GM23248 (cell line): ENCODE measurements around the gene DEFB128. TPM values are rescaled to one million over a fixed set of nuclear protein-coding genes. Genes with fewer than 3 reads are reported as not detected.
A peak's percentile ranks its signal among the peaks of the same experiment; 100 is the strongest.

Experiments
- DNase-seq: peaks from one replicate; pipeline ENCODE4 v3.0.0-alpha.2; 2015
- H2AFZ ChIP-seq: fragments of 200-600 bp; sonication (generic); 2 replicates; pipeline ENCODE4 v1.6.1; 2016; ENCODE audit warnings: antibody characterized with exemption
- H3F3A ChIP-seq: fragments of 200-600 bp; sonication (generic); 2 replicates; pipeline ENCODE4 v1.6.1; 2016; ENCODE audit warnings: mild to moderate bottlenecking, antibody characterized with exemption, mixed run types; ENCODE audit not compliant: insufficient read depth
- H3K27ac ChIP-seq: fragments of 200-600 bp; sonication (generic); 2 replicates; pipeline ENCODE4 v1.5.1; 2016; ENCODE audit warnings: mild to moderate bottlenecking
- H3K27me3 ChIP-seq: fragments of 200-600 bp; sonication (generic); replicated peaks from 2 replicates; pipeline ENCODE4 v1.6.1; 2016; ENCODE audit warnings: mild to moderate bottlenecking; ENCODE audit not compliant: insufficient read depth
- H3K36me3 ChIP-seq: fragments of 200-600 bp; sonication (generic); 2 replicates; pipeline ENCODE4 v1.6.1; 2016; ENCODE audit warnings: low read depth, mild to moderate bottlenecking
- H3K4me1 ChIP-seq: fragments of 200-600 bp; sonication (generic); 2 replicates; pipeline ENCODE4 v1.6.1; 2016; ENCODE audit warnings: mild to moderate bottlenecking; ENCODE audit not compliant: insufficient read depth
- H3K4me2 ChIP-seq: fragments of 200-600 bp; sonication (generic); one replicate; pipeline ENCODE4 v1.6.1; 2016; ENCODE audit warnings: mild to moderate bottlenecking; ENCODE audit not compliant: unreplicated experiment
- H3K4me3 ChIP-seq: fragments of 200-600 bp; sonication (generic); 2 replicates; pipeline ENCODE4 v1.5.1; 2016; ENCODE audit warnings: mild to moderate bottlenecking
- H3K79me2 ChIP-seq: fragments of 200-600 bp; sonication (generic); 2 replicates; pipeline ENCODE4 v1.6.1; 2016; ENCODE audit warnings: mild to moderate bottlenecking; ENCODE audit not compliant: insufficient read depth
- H3K9ac ChIP-seq: fragments of 200-600 bp; sonication (generic); 2 replicates; pipeline ENCODE4 v1.6.1; 2016; ENCODE audit warnings: mild to moderate bottlenecking
- H3K9me2 ChIP-seq: fragments of 200-600 bp; sonication (generic); 2 replicates; pipeline ENCODE4 v1.6.1; 2016; ENCODE audit warnings: mixed run types, mild to moderate bottlenecking, moderate library complexity; ENCODE audit not compliant: insufficient read depth
- H3K9me3 ChIP-seq: fragments of 200-600 bp; sonication (generic); one replicate; pipeline ENCODE4 v1.6.1; 2017; ENCODE audit warnings: low read depth
- H4K20me1 ChIP-seq: fragments of 200-600 bp; sonication (generic); 2 replicates; pipeline ENCODE4 v1.6.0; 2016; ENCODE audit not compliant: insufficient read depth
- EZH2 ChIP-seq: fragments of 200-600 bp; sonication (generic); IDR thresholded peaks from 2 replicates; pipeline ENCODE4 v1.6.1; 2018; ENCODE audit warnings: antibody characterized with exemption, mild to moderate bottlenecking; ENCODE audit not compliant: insufficient read depth, poor library complexity, severe bottlenecking
- EZH2phosphoT487 ChIP-seq: fragments of 200-600 bp; sonication (generic); IDR thresholded peaks from 2 replicates; pipeline ENCODE4 v1.6.1; 2018; ENCODE audit warnings: antibody characterized with exemption, moderate library complexity, mild to moderate bottlenecking, low read depth; ENCODE audit not compliant: insufficient read depth
- WGBS, 2 experiments: methylation state at CpG; one replicate each; pipeline ENCODE4 v1.1.6; 2015 to 2017; ENCODE audit warnings: low lambda C conversion rate in 2 of 2, low coverage in 1 of 2; ENCODE audit errors: missing lambda C conversion rate in 2 of 2; 5-methylcytosine and 5-hydroxymethylcytosine counted together
- in situ Hi-C: fragments of 300-500 bp; cut with MboI; formaldehyde crosslinking; loops from 2 replicates; pipeline ENCODE4 v1.15.0; 2020
- polyA plus RNA-seq: library from polyadenylated mRNA; unstranded; fragments of >200 nt; fragmentation: Nextera tagmentation; extraction: Ambion mirVana; gene quantifications from 2 replicates; pipeline ENCODE4 v1.2.1, GENCODE V29; 2016
- total RNA-seq: library from RNA; depleted of rRNA; stranded (reverse); fragments of >200 nt; shearing (Covaris generic); gene quantifications from 2 replicates; pipeline ENCODE4 v1.2.3, GENCODE V29; 2014; rRNA removed

The DEFB128 gene
- total RNA-seq (not detected in 2 replicates), polyA plus RNA-seq (not detected in 2 replicates)

GRCh38 chr20:189611-190010, at the start of gene DEFB128:
TSS of gene DEFB128 (minus strand) at chr20:189711. CDS start at chr20:189623, 88 bp downstream.
- Histone ChIP-seq H3K4me3 (no peak within 1 kb of the TSS), H3K9me2 (no peaks in the 10 kb centered on the region), H3K9me3 (no peaks in the 10 kb centered on the region), H3K27me3 (no peaks in the 10 kb centered on the region), H3K36me3 (no peaks in the 10 kb centered on the region), H3K4me2 (no peak within 1 kb of the TSS), H3K9ac (no peak within 1 kb of the TSS), H4K20me1 (no peaks in the 10 kb centered on the region), H3K4me1 (no peaks in the 10 kb centered on the region), H3K79me2 (no peaks in the 10 kb centered on the region), H3K27ac (no peak within 1 kb of the TSS), H2AFZ (no peak within 1 kb of the TSS), H3F3A (no peaks in the 10 kb centered on the region)
- in situ Hi-C loops = no loop called here
- WGBS, 2 experiments = 30 to 31% methylated on average over 7 of the region's 7 CpGs
- DNase-seq = no peak
- TF ChIP-seq EZH2phosphoT487 = no peak
- TF ChIP-seq EZH2 = no peak

DNA sequence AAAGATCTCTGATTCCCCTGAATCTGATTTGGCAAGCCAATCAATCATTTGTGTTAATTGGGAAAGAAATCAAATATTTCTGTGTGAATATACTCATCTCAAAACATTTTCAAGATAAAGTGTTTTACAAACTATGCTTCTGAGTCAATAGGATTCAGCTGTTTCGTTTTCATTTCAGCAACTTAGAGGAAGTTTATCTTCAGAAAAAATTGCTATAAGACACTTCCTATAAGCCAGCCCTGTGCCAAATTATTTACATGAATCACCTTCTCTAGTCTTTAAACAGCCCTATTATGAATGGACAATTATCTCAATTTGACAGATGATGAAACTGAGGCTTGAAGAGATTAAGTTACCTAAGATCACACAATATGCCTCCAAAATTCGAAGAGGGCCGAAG, 48.4 kb upstream of the DEFB128 start:
- H2AFZ ChIP-seq = no peak overlapping the region
- H3K4me1 ChIP-seq = no peaks in the 10 kb centered on the region
- H3K4me2 ChIP-seq = no peak overlapping the region
- H3F3A ChIP-seq = no peaks in the 10 kb centered on the region
- no peaks in the 10 kb centered on the region for H3K9me3 ChIP-seq
- peaks cover 14% of the 10 kb centered on the region; the same call in 1 of the 2 replicates for H3K27me3 ChIP-seq
- no peak overlapping the region for H3K9ac ChIP-seq
- no peak overlapping the region for H3K4me3 ChIP-seq
- no peaks in the 10 kb centered on the region for H3K36me3 ChIP-seq
- H3K27ac ChIP-seq = no peak overlapping the region
- H4K20me1 ChIP-seq = no peaks in the 10 kb centered on the region
- TF ChIP-seq EZH2 (no peak), EZH2phosphoT487 (no peak)
- no peak for DNase-seq
- H3K9me2 ChIP-seq = no peaks in the 10 kb centered on the region
- in situ Hi-C loops = no loop called here
- 62 to 66% methylated on average over 3 of the region's 3 CpGs for WGBS, 2 experiments
- no peaks in the 10 kb centered on the region for H3K79me2 ChIP-seq

GRCh38 chr20:237489-237888, 48.0 kb upstream of the DEFB128 start:
- H3K79me2 ChIP-seq = no peaks in the 10 kb centered on the region
- in situ Hi-C loops = no loop called here

DNA sequence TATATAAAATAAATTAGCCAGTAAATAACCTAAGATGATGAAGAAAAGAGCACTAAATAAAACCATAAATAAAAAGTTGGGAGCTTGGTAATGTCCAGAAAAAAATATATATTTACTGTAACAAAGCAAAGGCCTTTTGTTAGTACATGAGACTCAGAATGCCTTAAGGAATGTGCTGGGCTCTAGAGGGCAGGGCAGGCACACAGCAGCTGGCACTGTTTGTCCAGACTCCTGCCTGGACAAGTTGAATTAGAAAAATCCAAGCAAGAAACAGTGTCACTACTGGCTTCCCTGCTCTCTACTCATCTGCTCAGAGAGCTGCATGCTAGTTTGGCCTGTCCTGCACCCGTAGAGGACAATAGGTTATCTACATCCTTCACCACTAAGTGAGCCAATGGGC, 46.4 kb upstream of the DEFB128 start:
- Histone ChIP-seq H3K4me3 (no peak overlapping the region), H3K4me2 (no peak overlapping the region), H3K4me1 (no peaks in the 10 kb centered on the region), H3K36me3 (no peaks in the 10 kb centered on the region), H3K27ac (no peak overlapping the region), H3K9ac (no peak overlapping the region), H3K9me3 (no peaks in the 10 kb centered on the region), H3K79me2 (no peaks in the 10 kb centered on the region), H3K27me3 (0 out of 2 replicates have a peak, but pooled peaks cover 5% of the 10 kb centered on the region), H2AFZ (no peak overlapping the region), H3K9me2 (no peaks in the 10 kb centered on the region), H4K20me1 (no peaks in the 10 kb centered on the region), H3F3A (no peaks in the 10 kb centered on the region)
- in situ Hi-C loops = no loop called here
- 33 to 36% methylated on average over 1 of the region's 1 CpG for WGBS, 2 experiments
- DNase-seq = peak; percentile 22
- TF ChIP-seq EZH2 = no peak
- no peak for TF ChIP-seq EZH2phosphoT487

More at GRCh38 chr20:237489-237888, 48.0 kb upstream of the DEFB128 start:
- Histone ChIP-seq H3K9me2 (no peaks in the 10 kb centered on the region), H3K27ac (no peak overlapping the region), H3F3A (no peaks in the 10 kb centered on the region), H3K4me1 (no peaks in the 10 kb centered on the region), H3K27me3 (peaks cover 9% of the 10 kb centered on the region; the same call in 1 of the 2 replicates), H3K9ac (no peak overlapping the region), H3K4me3 (no peak overlapping the region), H3K4me2 (no peak overlapping the region), H3K9me3 (no peaks in the 10 kb centered on the region), H3K36me3 (no peaks in the 10 kb centered on the region), H4K20me1 (no peaks in the 10 kb centered on the region), H2AFZ (no peak overlapping the region)
- peak; percentile 1 for DNase-seq
- 42 to 55% methylated on average over 4 of the region's 4 CpGs for WGBS, 2 experiments
- TF ChIP-seq EZH2 (no peak), EZH2phosphoT487 (no peak)
